HL-60 (cell line): ENCODE measurements around the gene ANP32A.

Experiments
- DNase-seq, 2 experiments: peaks; one replicate each; pipeline ENCODE4 v3.0.0-alpha.2; 2010 to 2020; ENCODE audit warnings: low read depth in 1 of 2, low spot score in 1 of 2
- H3K27ac ChIP-seq: fragments of 250-450 bp; sonication (Bioruptor Pico); replicated peaks from 2 replicates; pipeline ENCODE4 v1.5.1; 2020; ENCODE audit warnings: mild to moderate bottlenecking, moderate library complexity
- H3K27me3 ChIP-seq: fragments of 250-450 bp; sonication (Bioruptor Pico); 2 replicates; pipeline ENCODE4 v1.5.1; 2021; ENCODE audit warnings: mild to moderate bottlenecking, moderate library complexity; ENCODE audit not compliant: insufficient read depth, poor library complexity, severe bottlenecking
- H3K4me3 ChIP-seq: replicated peaks from 2 replicates; pipeline ENCODE4 v1.5.1; 2011; ENCODE audit warnings: mild to moderate bottlenecking, control low read depth, low read length; ENCODE audit not compliant: insufficient read depth
- GABPA ChIP-seq: IDR thresholded peaks from 2 replicates; pipeline ENCODE4 v1.6.1; 2012; ENCODE audit warnings: low read depth
- POLR2AphosphoS5 ChIP-seq: IDR thresholded peaks from 2 replicates; pipeline ENCODE4 v1.6.1; 2012; ENCODE audit warnings: low read depth
- SPI1 ChIP-seq: IDR thresholded peaks from 2 replicates; pipeline ENCODE4 v1.6.1; 2012; ENCODE audit warnings: low read depth, mild to moderate bottlenecking, borderline replicate concordance
- TF ChIP-seq, protein P1 (sequence below): IDR thresholded peaks from 2 replicates; pipeline ENCODE4 v1.6.1; 2012; ENCODE audit warnings: low read depth; ENCODE audit not compliant: insufficient replicate concordance
- TF ChIP-seq, protein P2 (sequence below): IDR thresholded peaks from one replicate; pipeline ENCODE4 v1.5.1; 2011; ENCODE audit warnings: low read length, control low read depth, inconsistent platforms; ENCODE audit not compliant: insufficient read depth

The ANP32A gene

DNA sequence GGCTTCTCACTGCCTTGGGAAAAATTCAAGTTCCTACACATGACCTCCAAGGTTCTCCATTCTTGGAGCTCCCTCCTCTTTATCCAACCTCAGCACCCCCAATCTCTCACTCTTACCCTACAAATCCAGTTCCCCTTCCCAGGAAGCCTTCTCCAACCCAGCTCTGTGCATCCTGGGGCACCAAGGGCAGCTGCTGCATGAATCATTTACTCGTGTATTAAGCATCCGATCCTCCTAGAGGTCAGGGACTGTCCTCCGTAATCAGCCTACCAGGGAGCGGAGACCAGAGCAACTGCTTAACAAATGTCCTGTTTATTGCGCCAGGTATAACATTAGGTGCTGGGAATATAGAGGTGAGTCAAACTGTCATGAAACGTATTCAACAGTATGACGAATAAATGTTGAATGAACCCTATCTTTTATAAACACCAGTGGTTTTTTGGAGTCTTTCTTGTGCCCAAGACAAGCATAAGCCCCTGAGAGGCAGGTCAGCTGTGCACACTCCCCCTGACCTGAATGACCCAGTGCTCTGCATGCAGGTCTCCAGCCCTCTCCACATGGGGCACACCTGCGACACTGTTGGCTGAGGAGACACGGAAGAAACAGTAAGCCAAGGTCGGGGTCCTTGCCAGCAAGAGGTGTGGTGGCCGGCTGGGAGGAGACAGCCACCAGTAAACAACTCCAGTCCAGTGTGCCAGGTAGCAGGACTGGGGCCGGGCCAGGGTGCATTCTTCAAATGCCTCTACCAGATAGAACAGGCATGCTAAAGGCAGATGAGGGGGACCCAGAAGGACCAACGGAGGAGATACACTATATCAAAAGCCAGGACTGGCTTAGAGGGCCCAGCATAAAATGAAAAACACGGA is 27.6 kb downstream of the ANP32A start:
- DNase-seq, result no peak
- H3K27me3 ChIP-seq, result no peaks in the 10 kb centered on the region
- peak overlapping the region; percentile 72; the same call in 1 of the 2 replicates for H3K27ac ChIP-seq
- TF ChIP-seq, protein P1, sequence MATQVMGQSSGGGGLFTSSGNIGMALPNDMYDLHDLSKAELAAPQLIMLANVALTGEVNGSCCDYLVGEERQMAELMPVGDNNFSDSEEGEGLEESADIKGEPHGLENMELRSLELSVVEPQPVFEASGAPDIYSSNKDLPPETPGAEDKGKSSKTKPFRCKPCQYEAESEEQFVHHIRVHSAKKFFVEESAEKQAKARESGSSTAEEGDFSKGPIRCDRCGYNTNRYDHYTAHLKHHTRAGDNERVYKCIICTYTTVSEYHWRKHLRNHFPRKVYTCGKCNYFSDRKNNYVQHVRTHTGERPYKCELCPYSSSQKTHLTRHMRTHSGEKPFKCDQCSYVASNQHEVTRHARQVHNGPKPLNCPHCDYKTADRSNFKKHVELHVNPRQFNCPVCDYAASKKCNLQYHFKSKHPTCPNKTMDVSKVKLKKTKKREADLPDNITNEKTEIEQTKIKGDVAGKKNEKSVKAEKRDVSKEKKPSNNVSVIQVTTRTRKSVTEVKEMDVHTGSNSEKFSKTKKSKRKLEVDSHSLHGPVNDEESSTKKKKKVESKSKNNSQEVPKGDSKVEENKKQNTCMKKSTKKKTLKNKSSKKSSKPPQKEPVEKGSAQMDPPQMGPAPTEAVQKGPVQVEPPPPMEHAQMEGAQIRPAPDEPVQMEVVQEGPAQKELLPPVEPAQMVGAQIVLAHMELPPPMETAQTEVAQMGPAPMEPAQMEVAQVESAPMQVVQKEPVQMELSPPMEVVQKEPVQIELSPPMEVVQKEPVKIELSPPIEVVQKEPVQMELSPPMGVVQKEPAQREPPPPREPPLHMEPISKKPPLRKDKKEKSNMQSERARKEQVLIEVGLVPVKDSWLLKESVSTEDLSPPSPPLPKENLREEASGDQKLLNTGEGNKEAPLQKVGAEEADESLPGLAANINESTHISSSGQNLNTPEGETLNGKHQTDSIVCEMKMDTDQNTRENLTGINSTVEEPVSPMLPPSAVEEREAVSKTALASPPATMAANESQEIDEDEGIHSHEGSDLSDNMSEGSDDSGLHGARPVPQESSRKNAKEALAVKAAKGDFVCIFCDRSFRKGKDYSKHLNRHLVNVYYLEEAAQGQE, result no peak
- TF ChIP-seq, protein P2, sequence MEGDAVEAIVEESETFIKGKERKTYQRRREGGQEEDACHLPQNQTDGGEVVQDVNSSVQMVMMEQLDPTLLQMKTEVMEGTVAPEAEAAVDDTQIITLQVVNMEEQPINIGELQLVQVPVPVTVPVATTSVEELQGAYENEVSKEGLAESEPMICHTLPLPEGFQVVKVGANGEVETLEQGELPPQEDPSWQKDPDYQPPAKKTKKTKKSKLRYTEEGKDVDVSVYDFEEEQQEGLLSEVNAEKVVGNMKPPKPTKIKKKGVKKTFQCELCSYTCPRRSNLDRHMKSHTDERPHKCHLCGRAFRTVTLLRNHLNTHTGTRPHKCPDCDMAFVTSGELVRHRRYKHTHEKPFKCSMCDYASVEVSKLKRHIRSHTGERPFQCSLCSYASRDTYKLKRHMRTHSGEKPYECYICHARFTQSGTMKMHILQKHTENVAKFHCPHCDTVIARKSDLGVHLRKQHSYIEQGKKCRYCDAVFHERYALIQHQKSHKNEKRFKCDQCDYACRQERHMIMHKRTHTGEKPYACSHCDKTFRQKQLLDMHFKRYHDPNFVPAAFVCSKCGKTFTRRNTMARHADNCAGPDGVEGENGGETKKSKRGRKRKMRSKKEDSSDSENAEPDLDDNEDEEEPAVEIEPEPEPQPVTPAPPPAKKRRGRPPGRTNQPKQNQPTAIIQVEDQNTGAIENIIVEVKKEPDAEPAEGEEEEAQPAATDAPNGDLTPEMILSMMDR, result no peak
- TF ChIP-seq POLR2AphosphoS5 (no peak), SPI1 (no peak), GABPA (no peak)
- no peak overlapping the region for H3K4me3 ChIP-seq

DNA sequence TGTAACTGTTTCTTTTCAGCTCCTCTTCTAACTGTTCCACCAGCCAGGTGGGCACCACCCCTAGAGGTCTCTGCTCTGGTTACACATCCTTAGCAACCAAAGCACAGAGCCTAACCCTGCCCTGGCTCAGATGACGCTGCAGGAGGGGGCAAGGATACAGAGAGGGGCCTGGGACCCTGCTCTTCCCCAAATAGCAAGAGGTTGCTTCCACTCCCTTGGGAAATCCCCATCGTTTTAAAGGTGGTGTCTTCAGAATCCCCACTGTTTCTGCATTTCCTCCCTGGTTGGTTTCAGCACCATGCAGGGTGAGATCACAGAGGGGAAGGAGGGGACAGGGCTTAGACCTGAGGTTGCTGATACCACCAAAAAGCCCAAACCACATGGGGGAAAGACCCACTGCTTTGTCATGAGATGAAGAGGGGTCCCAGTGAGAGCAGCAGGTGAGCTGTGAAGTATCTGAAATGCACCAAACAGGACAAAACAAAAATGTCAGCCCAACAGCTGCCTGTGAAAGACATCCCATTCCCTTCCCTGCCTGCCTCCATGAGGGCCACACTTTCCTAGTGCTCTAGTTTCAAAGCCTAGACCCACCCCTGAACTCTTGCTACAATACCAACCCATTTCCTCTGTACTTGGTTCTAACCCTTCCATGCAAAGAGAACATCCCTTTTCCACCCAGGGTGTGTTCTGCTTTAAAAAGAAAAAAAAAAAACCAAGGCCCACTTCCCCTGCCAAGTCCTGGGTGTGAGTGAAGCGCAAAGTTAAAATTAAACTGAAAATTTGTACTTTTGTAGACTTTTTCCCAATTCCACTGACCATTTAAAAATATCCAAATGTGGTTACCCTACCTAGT is 29.0 kb downstream of the ANP32A start:
- DNase-seq, result peak in 1 of 2 experiments; percentile 52
- Histone ChIP-seq H3K4me3 (no peak overlapping the region), H3K27ac (peak overlapping the region; percentile 46), H3K27me3 (no peaks in the 10 kb centered on the region)
- TF ChIP-seq SPI1, result peak; percentile 91
- TF ChIP-seq, protein P2, result no peak

DNA sequence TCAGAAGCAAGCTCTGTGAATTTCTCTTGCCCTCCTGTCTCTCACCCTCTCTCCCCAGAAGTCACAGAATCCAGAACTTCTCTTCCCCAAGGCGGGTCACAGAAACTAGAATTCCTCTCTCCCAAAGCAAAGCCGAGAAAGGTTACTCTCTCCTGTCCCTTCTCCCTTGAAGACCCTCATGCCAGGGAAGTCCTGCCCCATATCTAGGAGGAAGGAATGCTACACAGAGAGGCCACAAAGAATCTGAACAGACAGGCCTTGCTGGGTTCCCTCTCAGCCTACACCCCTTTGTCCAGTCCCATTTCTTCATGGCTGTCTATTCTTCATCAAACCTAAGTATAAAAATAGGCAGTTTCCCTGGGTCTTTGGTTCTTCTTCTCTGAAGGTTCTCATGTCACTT is 29.8 kb downstream of the ANP32A start:
- Histone ChIP-seq H3K4me3 (no peak overlapping the region), H3K27me3 (no peaks in the 10 kb centered on the region), H3K27ac (peak overlapping the region; percentile 46)
- no peak for DNase-seq
- TF ChIP-seq GABPA (no peak), SPI1 (no peak), POLR2AphosphoS5 (no peak)
- TF ChIP-seq, protein P2, result no peak

DNA sequence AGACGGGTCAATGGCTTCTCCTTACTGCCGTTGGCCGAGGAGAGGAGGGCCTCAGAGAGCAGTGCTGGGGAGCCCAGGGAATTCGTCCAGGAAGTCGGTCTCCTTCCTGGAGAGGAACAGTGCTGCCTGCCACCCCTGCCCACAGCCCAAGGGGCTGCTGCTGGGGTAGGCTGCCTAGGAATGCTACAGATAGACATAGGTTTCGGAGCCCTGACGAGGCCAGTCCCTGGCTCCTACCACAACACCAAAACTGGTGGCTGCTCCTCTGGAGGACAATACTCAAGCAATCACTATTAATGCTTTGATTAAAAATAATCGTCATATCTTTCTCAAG is 30.5 kb downstream of the ANP32A start:
- no peak for DNase-seq
- H3K4me3 ChIP-seq, result no peak overlapping the region
- no peak for TF ChIP-seq POLR2AphosphoS5
- TF ChIP-seq, protein P2, result no peak
- TF ChIP-seq, protein P1, result no peak
- no peak for TF ChIP-seq SPI1
- TF ChIP-seq GABPA, result no peak
- no peaks in the 10 kb centered on the region for H3K27me3 ChIP-seq
- H3K27ac ChIP-seq, result peak overlapping the region; percentile 46
